ENCODE measurements around the gene PDAP1. TPM values are rescaled to one million over a fixed set of nuclear protein-coding genes. Genes with fewer than 3 reads are reported as not detected.
"Not testable (repeated sequence)": the region's sequence is repeated elsewhere in the genome, so short reads cannot be mapped to it uniquely, and the experiment has no call there.

Gene PDAP1
- total and polyA plus RNA-seq, 2 of the 4 experiments (the other 2 are of a cell fraction): 40.3 to 193 TPM

GRCh38 chr7:99359465-99360154 is 48.8 kb downstream of the PDAP1 start:
- no peak for ATAC-seq (ENCODE audit: low read depth)
- POLR2A ChIA-PET (ENCODE audit: unreplicated experiment): no interaction called here

DNA sequence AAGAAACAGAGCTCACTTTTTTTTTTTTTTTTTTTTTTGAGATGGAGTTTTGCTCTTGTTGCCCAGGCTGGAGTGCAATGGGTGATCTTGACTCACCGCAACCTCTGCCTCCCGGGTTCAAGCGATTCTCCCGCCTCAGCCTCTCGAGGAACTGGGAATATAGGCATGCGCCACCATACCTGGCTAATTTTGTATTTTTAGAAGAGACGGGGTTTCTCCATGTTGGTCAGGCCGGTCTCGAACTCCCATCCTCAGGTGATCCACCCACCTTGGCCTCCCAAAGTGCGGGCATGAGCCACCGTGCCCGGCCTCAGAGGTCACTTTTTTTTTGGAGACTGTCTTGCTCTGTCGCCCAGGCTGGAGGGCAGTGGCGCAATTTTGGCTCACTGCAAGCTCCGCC is 49.9 kb downstream of the PDAP1 start:
- H3K4ac ChIP-seq (ENCODE audit: low read depth, low read length); H2BK15ac ChIP-seq (ENCODE audit: low read depth, low read length); H3K14ac ChIP-seq (replicated peaks; ENCODE audit: low read depth, low read length); in situ Hi-C loops (cut with MboI; ENCODE audit: low sequenced_read_pairs); DNase-seq; H3K23ac ChIP-seq (ENCODE audit: low read depth, low read length); dilution Hi-C loops (cut with HindIII; ENCODE audit: low sequenced_read_pairs, unreplicated experiment); ATAC-seq (ENCODE audit: low read depth); H2AK9ac ChIP-seq (replicated peaks; ENCODE audit: low read depth, low read length, poor library complexity); H4K91ac ChIP-seq (ENCODE audit: insufficient read depth, low read depth, low read length); H2BK120ac ChIP-seq (ENCODE audit: low read depth, low read length); H3K9me1 ChIP-seq (ENCODE audit: insufficient read depth, low read length); H2BK5ac ChIP-seq (ENCODE audit: low read depth, low read length, poor library complexity, severe bottlenecking); H3K27me3 ChIP-seq (ENCODE audit: control insufficient read depth, insufficient read depth, low read length); H3K9me3 ChIP-seq (ENCODE audit: control insufficient read depth, insufficient read depth, low read length); H3K27ac ChIP-seq (ENCODE audit: insufficient read depth, low read length); H3K56ac ChIP-seq (ENCODE audit: extremely low read depth, insufficient read depth, low read length); CTCF ChIA-PET; H2BK20ac ChIP-seq (ENCODE audit: low read depth, low read length); intact Hi-C loops (cut with micrococcal nuclease); H2AFZ ChIP-seq (replicated peaks; ENCODE audit: low read length, poor library complexity); H2AK5ac ChIP-seq (ENCODE audit: low read depth, low read length); H4K8ac ChIP-seq (ENCODE audit: low read depth in 2 of 2, low read length in 2 of 2); H3K9ac ChIP-seq (ENCODE audit: low read depth, low read length); H3K18ac ChIP-seq (ENCODE audit: low read depth, low read length); H3K4me2 ChIP-seq (ENCODE audit: low read depth, low read length); H3K4me3 ChIP-seq (ENCODE audit: insufficient read depth, low read depth, low read length); H4K5ac ChIP-seq (ENCODE audit: low read depth, low read length); BruUV-seq (replicated peaks); H3K4me1 ChIP-seq (ENCODE audit: control insufficient read depth, insufficient read depth, low read length); POLR2A ChIA-PET (ENCODE audit: unreplicated experiment): not testable (repeated sequence)
- Histone ChIP-seq H3K36me3 (ENCODE audit: control insufficient read depth, insufficient read depth, low read length) (peaks cover 45% of the 10 kb centered on the region), H3K79me1 (ENCODE audit: low read depth in 1 of 2, low read length in 2 of 2) (peaks cover 7 to 24% of the 10 kb centered on the region in 2 experiments), H4K20me1 (ENCODE audit: insufficient read depth, low read length) (peaks cover 19% of the 10 kb centered on the region)
- WGBS, 2 experiments (ENCODE audit: extremely low coverage in 2 of 2, insufficient read length in 1 of 2): 93% methylated on average over 11 of the region's 15 CpGs; no CpG with 5 or more reads in 1 of the 2 experiments

More at GRCh38 chr7:99359465-99360154, 48.8 kb downstream of the PDAP1 start:
- Histone ChIP-seq H3K27ac (ENCODE audit: insufficient read depth, low read length) (no peak overlapping the region), H4K20me1 (ENCODE audit: insufficient read depth, low read length) (peaks cover 20% of the 10 kb centered on the region), H3K14ac (replicated peaks; ENCODE audit: low read depth, low read length) (no peak overlapping the region), H3K9me3 (ENCODE audit: control insufficient read depth, insufficient read depth, low read length) (no peaks in the 10 kb centered on the region), H4K8ac (ENCODE audit: low read depth in 2 of 2, low read length in 2 of 2) (no peak overlapping the region), H2AK9ac (replicated peaks; ENCODE audit: low read depth, low read length, poor library complexity) (no peak overlapping the region), H2BK120ac (ENCODE audit: low read depth, low read length) (no peak overlapping the region), H2AK5ac (ENCODE audit: low read depth, low read length) (no peak overlapping the region), H3K4me2 (ENCODE audit: low read depth, low read length) (no peak overlapping the region), H2BK15ac (ENCODE audit: low read depth, low read length) (no peak overlapping the region), H4K5ac (ENCODE audit: low read depth, low read length) (no peak overlapping the region), H3K27me3 (ENCODE audit: control insufficient read depth, insufficient read depth, low read length) (no peaks in the 10 kb centered on the region), H3K79me1 (ENCODE audit: low read depth in 1 of 2, low read length in 2 of 2) (peaks cover 10 to 30% of the 10 kb centered on the region in 2 experiments), H3K36me3 (ENCODE audit: control insufficient read depth, insufficient read depth, low read length) (peaks cover 45% of the 10 kb centered on the region), H3K23ac (ENCODE audit: low read depth, low read length) (no peak overlapping the region), H3K4ac (ENCODE audit: low read depth, low read length) (no peak overlapping the region), H3K56ac (ENCODE audit: extremely low read depth, insufficient read depth, low read length) (no peak overlapping the region), H3K4me3 (ENCODE audit: insufficient read depth, low read depth, low read length) (no peak overlapping the region), H3K9ac (ENCODE audit: low read depth, low read length) (no peak overlapping the region), H4K91ac (ENCODE audit: insufficient read depth, low read depth, low read length) (no peak overlapping the region), H2BK20ac (ENCODE audit: low read depth, low read length) (no peak overlapping the region), H3K18ac (ENCODE audit: low read depth, low read length) (no peak overlapping the region), H3K9me1 (ENCODE audit: insufficient read depth, low read length) (peaks cover 9% of the 10 kb centered on the region), H2AFZ (replicated peaks; ENCODE audit: low read length, poor library complexity) (no peak overlapping the region), H3K4me1 (ENCODE audit: control insufficient read depth, insufficient read depth, low read length) (peaks cover 2% of the 10 kb centered on the region; the same call in 1 of the 2 replicates), H2BK5ac (ENCODE audit: low read depth, low read length, poor library complexity, severe bottlenecking) (no peak overlapping the region)
- BruUV-seq (replicated peaks): no TSS peak
- in situ Hi-C loops (cut with MboI; ENCODE audit: low sequenced_read_pairs): no loop called here
- TF ChIP-seq USF2 (IDR thresholded peaks at IDR 0.05; ENCODE audit: low read depth, low read length): no peak
- TF ChIP-seq BHLHE40 (IDR thresholded peaks at IDR 0.05; ENCODE audit: low read depth, low read length): no peak
- no peak for TF ChIP-seq SMC3 (IDR thresholded peaks at IDR 0.05; ENCODE audit: low read depth, low read length)
- TF ChIP-seq RFX5 (IDR thresholded peaks at IDR 0.05; ENCODE audit: low read depth, low read length): no peak
- no peak for TF ChIP-seq MXI1 (IDR thresholded peaks at IDR 0.05; ENCODE audit: borderline replicate concordance, low read depth, low read length)
- TF ChIP-seq RCOR1 (IDR thresholded peaks at IDR 0.05; ENCODE audit: insufficient replicate concordance, low read length): no peak
- no peak for TF ChIP-seq MAZ (IDR thresholded peaks at IDR 0.05; ENCODE audit: borderline replicate concordance, low read depth, low read length)
- TF ChIP-seq CEBPB (IDR thresholded peaks at IDR 0.05; ENCODE audit: low read depth, low read length): no peak
- no peak for DNase-seq
- dilution Hi-C loops (cut with HindIII; ENCODE audit: low sequenced_read_pairs, unreplicated experiment): no loop called here
- CTCF ChIA-PET: interaction anchor here (0.6 kb wide), 1 partner anchor 63 kb away, joined by 4 read pairs; no protein-coding TSS in a partner anchor
- intact Hi-C loops (cut with micrococcal nuclease): no loop called here
- WGBS, 2 experiments (ENCODE audit: extremely low coverage in 2 of 2, insufficient read length in 1 of 2): 95% methylated on average over 15 of the region's 22 CpGs; no CpG with 5 or more reads in 1 of the 2 experiments

Measured in IMR-90 (cell line).